Left hindlimb (tissue), 1 donor: ENCODE results near the gene MPRIP.
"Not testable (repeated sequence)": the region's sequence is repeated elsewhere in the genome, so short reads cannot be mapped to it uniquely, and the experiment has no call there.

Experiments used
- DNase-seq: peaks from one replicate; pipeline ENCODE4 v3.0.0-alpha.2; 2018

The MPRIP gene

GRCh38 chr17:17172001-17172939 lies 130.0 kb downstream of the MPRIP start:
- DNase-seq: peak; percentile 47

DNA sequence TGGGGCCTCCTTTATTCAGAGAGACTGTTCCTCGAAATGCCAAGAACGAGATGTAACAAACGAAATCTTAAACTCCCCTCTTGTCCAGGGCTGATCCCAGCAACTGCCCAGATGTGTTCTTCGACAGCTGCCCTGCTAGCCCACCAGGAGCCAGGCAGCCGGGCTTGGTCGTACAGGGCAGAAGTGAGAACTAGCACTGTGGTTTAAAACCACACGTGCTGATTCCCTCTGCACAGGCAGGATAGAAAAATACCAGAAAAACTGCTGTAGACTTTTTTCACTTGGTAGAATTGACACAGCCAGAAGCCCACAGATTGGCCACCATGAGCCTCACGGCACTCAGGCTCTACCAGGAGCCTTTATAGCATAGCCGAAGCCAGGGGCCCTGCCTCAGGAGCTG lies 130.7 kb downstream of the MPRIP start:
- peak; percentile 15 for DNase-seq

- peak; percentile 22 for DNase-seq
Observed at GRCh38 chr17:17173921-17174320, 131.7 kb downstream of the MPRIP start.

- DNase-seq: peak; percentile 5
Observed at GRCh38 chr17:17175340-17175739, 133.1 kb downstream of the MPRIP start.

DNA sequence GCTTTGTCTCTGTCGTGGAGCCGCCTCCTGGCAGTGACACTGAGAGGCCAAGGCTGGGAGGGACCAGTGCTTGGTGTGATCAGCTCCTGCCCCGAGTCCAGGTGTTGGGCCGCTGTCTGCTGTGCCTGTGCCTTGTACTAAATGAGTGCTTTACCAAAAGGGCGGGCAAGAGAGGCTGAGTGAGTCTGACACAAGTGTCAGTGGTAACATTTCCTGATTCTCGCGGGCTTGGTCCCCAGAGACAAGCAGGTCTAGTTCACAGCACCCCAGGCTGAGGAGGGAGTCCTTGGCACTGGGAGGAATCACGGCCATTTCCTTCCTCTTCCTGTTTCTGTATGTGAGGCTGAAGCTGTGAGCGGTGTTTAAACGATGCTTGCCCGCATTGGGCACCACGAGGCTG lies 133.7 kb downstream of the MPRIP start:
- peak; percentile 8 for DNase-seq

DNA sequence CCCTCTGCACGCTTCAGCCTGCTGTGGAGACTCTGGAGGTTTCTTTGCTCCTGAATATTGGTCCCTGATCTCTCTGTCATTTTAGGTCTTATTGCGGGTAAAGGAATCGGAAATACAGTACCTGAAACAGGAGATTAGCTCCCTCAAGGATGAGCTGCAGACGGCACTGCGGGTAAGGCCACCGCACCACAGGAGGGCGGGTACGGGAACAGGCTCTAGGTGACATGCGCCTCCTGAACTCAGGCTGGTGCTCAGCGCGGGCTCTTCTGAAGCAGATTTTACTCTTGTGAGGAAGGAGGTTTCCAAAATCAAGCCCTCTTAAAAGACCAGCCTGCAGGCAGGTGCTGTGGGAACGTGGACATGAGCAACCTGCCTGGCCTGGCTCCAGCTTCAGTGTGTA lies 134.1 kb downstream of the MPRIP start:
- DNase-seq: peak; percentile 7

- peak; percentile 8 for DNase-seq
Observed at GRCh38 chr17:17177176-17177575, 134.9 kb downstream of the MPRIP start.

DNA sequence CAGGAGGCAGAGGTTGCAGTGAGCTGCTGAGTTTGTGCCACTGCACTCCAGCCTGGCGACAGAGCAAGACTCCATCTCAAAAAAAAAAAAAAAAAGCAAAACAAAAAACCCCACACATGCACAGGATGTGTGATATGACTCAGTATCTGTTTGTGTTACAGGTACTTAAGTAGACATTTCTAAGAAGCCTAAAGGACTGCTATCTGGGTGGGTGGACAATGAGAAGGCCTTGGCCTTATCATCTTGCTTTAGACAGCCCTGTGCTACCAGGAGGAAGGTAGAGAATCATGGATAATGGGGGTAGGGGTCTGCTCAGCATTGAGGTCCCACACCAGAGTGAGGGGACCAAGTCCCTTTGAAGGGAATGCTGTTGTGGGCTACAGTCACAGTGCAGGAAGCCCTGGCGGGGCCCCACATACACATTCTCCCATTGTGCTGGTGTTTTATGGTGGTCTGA lies 137.1 kb downstream of the MPRIP start:
- DNase-seq: no peak

DNA sequence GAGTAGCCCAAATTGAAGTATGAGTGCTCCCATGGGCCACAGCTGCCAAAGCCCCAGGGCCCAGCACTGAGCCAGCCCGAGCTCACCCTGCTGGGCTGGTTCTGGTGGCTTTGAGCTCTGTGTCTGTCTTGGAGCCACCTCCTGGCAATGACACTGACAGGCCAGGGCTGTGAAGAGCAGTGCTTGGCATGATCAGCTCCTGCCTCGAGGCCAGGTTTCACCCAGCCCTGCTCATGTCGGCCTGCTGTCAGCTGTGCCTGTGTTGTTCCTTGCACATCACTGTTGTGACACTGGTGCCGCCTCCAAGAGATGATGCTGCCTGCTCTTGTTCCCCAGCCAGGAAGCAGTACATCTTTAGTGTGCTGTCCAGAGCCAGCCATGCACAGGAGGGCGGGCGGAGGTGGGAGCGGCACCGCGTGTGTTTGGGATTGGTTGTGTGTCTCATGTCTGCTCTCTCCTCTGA lies 137.9 kb downstream of the MPRIP start:
- DNase-seq: peak; percentile 22

- DNase-seq: peak; percentile 20
Observed at GRCh38 chr17:17180741-17181525, 138.7 kb downstream of the MPRIP start.

DNA sequence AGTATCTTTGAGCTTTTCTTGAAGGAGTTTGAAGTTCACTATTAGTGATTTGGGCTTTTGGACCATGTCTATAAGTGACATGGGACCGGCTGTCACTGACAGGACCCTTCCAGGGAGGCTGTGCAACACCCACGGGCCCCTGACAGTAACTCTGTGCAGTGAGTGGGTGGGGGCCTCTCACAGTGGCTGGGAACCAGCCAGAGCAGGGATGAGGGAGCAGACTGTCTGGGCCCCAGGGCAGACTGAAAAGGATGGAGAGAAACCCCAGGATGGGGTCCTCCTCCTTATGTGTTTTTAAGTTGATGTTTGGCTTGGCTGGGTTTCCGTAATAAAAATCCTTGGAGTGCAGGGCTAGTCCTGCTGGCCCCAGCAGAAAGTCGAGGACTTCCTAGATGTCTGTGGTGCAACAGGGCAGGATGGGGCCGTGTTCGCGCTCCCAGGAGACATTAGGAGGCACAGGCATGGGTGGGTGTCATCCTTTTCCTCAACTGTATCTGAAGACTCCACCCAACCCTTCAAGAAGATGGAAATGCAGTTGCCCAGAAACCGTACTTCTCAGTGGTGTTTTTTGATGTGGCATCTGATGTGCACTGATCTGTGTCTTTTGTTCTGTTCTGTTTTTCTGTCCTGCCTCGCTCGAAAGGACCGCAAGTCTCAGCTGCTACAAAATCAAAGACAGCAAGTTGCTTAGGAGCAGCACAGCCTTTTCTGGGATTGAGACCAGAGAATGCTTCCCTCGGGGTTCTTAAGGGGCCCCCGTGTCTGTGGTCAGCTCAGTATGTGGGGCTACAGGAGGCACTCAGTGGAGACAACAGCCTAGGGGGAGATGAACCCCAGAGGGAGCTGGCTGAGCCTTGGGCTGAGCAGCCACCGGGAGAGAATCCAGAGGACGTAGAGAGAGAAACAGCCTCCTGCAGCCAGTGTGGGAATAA lies 139.7 kb downstream of the MPRIP start:
- DNase-seq: peak; percentile 30

DNA sequence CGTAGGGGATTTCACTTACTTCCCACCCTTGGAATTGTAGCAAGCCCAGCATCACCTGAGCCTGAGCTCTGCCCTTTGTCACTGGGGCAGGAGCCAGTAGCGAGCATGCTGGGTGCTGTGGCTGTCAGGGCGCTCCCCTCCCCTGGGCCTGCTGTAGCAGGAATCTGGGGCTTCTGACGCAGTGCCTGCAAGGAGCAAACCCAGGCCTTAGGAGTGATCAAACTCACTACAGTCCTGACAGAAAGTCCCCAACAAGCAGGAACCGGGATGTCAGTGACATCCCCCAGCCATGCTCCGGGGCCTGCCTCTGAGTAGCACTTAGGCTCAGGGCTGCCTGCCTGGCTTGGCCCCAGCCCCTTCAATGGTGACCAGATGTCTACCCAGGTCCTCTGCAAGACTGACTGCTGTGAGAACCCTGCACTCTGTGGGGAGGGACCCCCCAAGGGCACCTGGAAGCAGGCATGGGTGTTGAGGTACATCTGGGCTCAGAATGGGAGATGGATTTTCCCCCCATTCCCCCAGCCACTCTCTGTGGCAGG lies 140.4 kb downstream of the MPRIP start:
- peak; percentile 17 for DNase-seq

DNA sequence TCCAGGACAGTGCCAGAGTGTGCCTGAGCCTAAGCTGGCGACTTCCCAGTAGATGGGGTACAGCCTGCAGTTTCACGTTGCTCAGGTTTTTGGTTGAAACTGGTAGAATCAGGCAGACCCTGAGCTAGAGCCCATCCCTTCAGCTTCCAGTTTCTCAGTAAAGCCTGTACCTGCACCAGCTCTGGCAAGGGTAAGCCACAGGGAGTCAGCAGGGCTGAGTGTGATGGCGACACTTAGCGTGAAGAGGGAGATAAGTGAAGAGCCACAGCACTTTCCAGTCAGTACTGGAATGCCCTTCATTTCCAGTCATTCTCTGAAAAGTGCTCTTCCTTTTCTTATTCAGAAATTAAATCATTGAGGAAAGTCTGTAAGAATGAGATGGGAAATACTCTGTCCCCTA lies 141.5 kb downstream of the MPRIP start:
- DNase-seq: no peak

- DNase-seq: not testable (repeated sequence)
Observed at GRCh38 chr17:17184985-17185757, 142.9 kb downstream of the MPRIP start.

GRCh38 chr17:17186051-17186450 lies 143.8 kb downstream of the MPRIP start:
- DNase-seq: no peak

DNA sequence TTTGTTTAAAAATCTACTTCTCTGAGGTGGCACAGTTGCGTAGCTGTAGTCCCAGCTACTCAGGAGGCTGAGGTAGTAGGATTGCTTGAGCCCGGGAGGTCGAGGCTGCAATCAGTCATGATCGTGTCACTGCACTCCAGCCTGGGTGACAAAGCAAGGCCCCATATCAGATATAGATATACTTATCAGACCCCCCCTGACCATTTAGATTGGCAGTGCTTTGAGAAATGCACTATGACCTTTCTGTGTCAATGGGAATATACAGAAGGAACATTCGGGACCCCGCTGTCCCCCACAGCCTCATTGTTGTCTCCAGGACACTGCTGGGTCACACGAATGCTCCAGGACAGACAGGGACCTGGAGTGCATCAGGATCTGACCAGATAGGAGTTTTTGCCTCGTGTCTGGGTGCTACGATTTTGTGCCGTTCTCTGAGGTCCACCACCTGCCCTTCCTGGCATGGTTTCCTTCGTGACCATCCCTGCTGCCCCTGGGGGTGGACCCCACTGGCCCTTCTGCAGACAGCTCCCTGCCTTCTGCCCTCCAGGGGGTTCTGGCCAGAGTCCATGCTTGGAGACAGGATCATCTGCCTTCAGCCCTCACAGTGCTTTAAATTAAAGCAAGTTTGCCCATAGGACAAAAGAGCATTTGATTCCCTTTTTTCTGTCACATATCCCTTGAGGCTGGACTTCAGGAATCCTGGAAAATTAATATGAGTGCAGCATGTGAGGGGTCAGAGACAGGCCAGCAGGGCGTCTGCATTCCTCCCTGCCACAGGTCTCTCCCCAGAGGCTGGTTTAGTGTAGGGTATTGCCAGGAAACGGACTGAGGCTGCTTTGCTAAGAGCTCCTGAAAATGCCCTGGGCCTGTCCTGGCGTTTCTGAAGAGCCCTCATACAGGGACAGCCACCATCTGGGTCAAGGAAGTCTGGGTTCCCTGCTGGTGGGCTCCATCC lies 144.6 kb downstream of the MPRIP start:
- no peak for DNase-seq

DNA sequence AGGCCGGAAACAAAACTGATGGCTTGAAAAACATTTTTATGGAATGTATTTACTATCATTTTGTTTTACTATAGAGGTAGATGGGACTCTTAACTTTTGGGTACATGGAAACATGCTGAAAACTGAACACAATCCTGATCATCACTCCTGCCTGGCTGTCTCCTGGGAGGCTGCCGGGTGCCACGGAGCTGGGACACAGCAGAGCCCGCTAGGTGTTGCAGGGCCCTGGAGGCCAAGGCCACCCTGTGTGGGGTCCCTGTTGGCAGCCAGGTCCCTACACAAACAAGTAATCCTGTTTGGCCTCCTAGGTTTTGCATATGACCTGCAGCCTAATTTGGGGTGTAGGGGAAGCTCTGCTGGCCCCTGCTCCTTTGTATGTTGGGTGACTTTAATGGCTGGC lies 146.3 kb downstream of the MPRIP start:
- no peak for DNase-seq

GRCh38 chr17:17189559-17189958 lies 147.3 kb downstream of the MPRIP start:
- DNase-seq: no peak

DNA sequence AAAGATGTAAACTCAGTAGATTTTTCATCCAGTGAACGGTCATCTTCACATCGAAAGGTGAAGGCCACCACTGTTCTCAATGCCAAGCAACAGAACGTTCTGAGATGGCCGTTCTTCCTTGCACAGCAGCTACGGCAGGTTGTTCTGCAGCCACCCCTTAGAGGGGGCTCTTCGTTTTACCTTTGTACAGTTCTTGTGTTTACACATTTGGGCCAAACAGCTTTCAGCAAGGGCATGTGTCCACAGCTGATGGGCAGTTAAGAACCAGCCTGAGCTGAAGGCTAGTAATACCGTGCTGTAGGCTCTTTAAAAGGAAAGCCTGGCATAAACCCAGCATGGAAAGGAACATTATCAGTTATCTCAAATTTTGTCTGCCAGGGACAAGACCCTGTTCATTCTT lies 147.9 kb downstream of the MPRIP start:
- no peak for DNase-seq

DNA sequence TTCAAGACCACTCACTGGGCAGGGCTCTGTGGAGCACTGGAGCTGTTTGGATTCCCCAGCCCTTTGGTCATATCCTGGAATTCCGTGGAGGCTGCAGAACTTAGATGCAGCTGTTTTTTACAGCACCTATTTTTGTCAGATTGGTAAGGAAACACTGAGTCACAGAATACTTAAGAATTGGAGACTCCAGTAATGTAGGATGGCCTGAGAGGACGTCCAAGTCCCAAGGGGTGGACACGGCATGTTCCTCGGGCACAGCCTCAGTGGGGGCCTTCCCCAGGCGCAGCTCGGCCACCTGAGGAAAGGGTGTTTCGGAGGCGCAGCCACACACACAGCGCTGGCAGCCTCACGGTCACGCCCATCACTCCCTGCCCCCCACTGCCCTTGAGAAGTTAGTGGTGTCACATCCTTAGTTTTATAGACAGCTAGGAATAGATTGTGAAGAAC lies 149.1 kb downstream of the MPRIP start:
- DNase-seq: no peak
